H9 (cell line): ENCODE results near the gene TAGLN2. TPM values are rescaled to one million over a fixed set of nuclear protein-coding genes. Genes with fewer than 3 reads are reported as not detected.

Source experiments
- DNase-seq: peaks from one replicate; pipeline ENCODE4 v3.0.0-alpha.2; 2017
- H2AFZ ChIP-seq: one replicate; pipeline ENCODE4 v1.6.1; 2013; ENCODE audit warnings: mild to moderate bottlenecking, low read length, control low read depth, moderate library complexity
- H2AK5ac ChIP-seq: 2 replicates; pipeline ENCODE4 v1.6.1; 2013; ENCODE audit warnings: low read length, control low read depth, mixed read lengths; ENCODE audit not compliant: insufficient read length
- H2BK120ac ChIP-seq: one replicate; pipeline ENCODE4 v1.6.1; 2013; ENCODE audit warnings: low read depth, mild to moderate bottlenecking, low read length, control low read depth, inconsistent platforms; ENCODE audit not compliant: poor library complexity, severe bottlenecking
- H2BK12ac ChIP-seq: 2 replicates; pipeline ENCODE4 v1.6.1; 2013; ENCODE audit warnings: low read length, control low read depth, mixed read lengths, low read depth; ENCODE audit not compliant: insufficient read length
- H2BK15ac ChIP-seq: 2 replicates; pipeline ENCODE4 v1.6.1; 2013; ENCODE audit warnings: low read depth, low read length, control low read depth
- H2BK20ac ChIP-seq: one replicate; pipeline ENCODE4 v1.6.1; 2013; ENCODE audit warnings: low read depth, mild to moderate bottlenecking, low read length, control low read depth, inconsistent platforms; ENCODE audit not compliant: poor library complexity, severe bottlenecking
- H2BK5ac ChIP-seq: 2 replicates; pipeline ENCODE4 v1.6.1; 2013; ENCODE audit warnings: low read length, control low read depth, mixed read lengths; ENCODE audit not compliant: insufficient read length
- H3K14ac ChIP-seq: 2 replicates; pipeline ENCODE4 v1.6.1; 2013; ENCODE audit warnings: low read length, control low read depth; ENCODE audit not compliant: insufficient read depth
- H3K18ac ChIP-seq: 2 replicates; pipeline ENCODE4 v1.6.1; 2013; ENCODE audit warnings: low read depth, mild to moderate bottlenecking, mixed read lengths, low read length, control low read depth; ENCODE audit not compliant: insufficient read length
- H3K23ac ChIP-seq: 2 replicates; pipeline ENCODE4 v1.6.1; 2013; ENCODE audit warnings: low read length, control low read depth, mixed read lengths, low read depth; ENCODE audit not compliant: insufficient read length
- H3K23me2 ChIP-seq: 2 replicates; pipeline ENCODE4 v1.6.1; 2013; ENCODE audit warnings: low read depth, mild to moderate bottlenecking, mixed read lengths, low read length, control low read depth; ENCODE audit not compliant: insufficient read length, poor library complexity, severe bottlenecking
- H3K27ac ChIP-seq: 2 replicates; pipeline ENCODE4 v1.5.1; 2013; ENCODE audit warnings: low read length, control low read depth, mixed read lengths, low read depth; ENCODE audit not compliant: insufficient read length
- H3K27me3 ChIP-seq: 2 replicates; pipeline ENCODE4 v1.6.1; 2013; ENCODE audit warnings: low read length, control low read depth, inconsistent platforms; ENCODE audit not compliant: insufficient read depth
- H3K4ac ChIP-seq: 2 replicates; pipeline ENCODE4 v1.6.1; 2013; ENCODE audit warnings: low read depth, mild to moderate bottlenecking, control low read depth, inconsistent platforms, low read length, moderate library complexity
- H3K4me1 ChIP-seq: 2 replicates; pipeline ENCODE4 v1.6.1; 2013; ENCODE audit warnings: low read length, control low read depth, inconsistent platforms; ENCODE audit not compliant: insufficient read depth
- H3K4me2 ChIP-seq: 2 replicates; pipeline ENCODE4 v1.6.1; 2013; ENCODE audit warnings: low read length, control low read depth, mixed read lengths; ENCODE audit not compliant: insufficient read length, insufficient read depth
- H3K56ac ChIP-seq: 2 replicates; pipeline ENCODE4 v1.6.1; 2013; ENCODE audit warnings: low read depth, mild to moderate bottlenecking, mixed read lengths, low read length, control low read depth; ENCODE audit not compliant: insufficient read length
- H3K79me1 ChIP-seq: 2 replicates; pipeline ENCODE4 v1.6.1; 2013; ENCODE audit warnings: low read depth, mild to moderate bottlenecking, moderate library complexity, low read length, control low read depth, inconsistent platforms; ENCODE audit not compliant: insufficient read depth, poor library complexity, severe bottlenecking
- H3K79me2 ChIP-seq: 2 replicates; pipeline ENCODE4 v1.6.1; 2013; ENCODE audit warnings: low read length, control low read depth, inconsistent platforms; ENCODE audit not compliant: insufficient read depth
- H3K9ac ChIP-seq: 2 replicates; pipeline ENCODE4 v1.6.1; 2013; ENCODE audit warnings: low read length, control low read depth, mixed read lengths; ENCODE audit not compliant: insufficient read length; ENCODE audit errors: extremely low read depth
- H3K9me3 ChIP-seq: one replicate; pipeline ENCODE4 v1.6.1; 2013; ENCODE audit warnings: low read depth, low read length, inconsistent platforms; ENCODE audit not compliant: control insufficient read depth
- H3T11ph ChIP-seq: one replicate; pipeline ENCODE4 v1.6.1; 2013; ENCODE audit warnings: mild to moderate bottlenecking, low read length, control low read depth, inconsistent platforms
- H4K20me1 ChIP-seq: one replicate; pipeline ENCODE4 v1.6.1; 2013; ENCODE audit not compliant: control insufficient read depth, insufficient read length, insufficient read depth
- H4K5ac ChIP-seq: 2 replicates; pipeline ENCODE4 v1.6.1; 2013; ENCODE audit warnings: low read depth, mild to moderate bottlenecking, mixed read lengths, low read length, control low read depth; ENCODE audit not compliant: insufficient read length
- H4K8ac ChIP-seq: replicated peaks from 2 replicates; pipeline ENCODE4 v1.6.1; 2013; ENCODE audit warnings: low read length, control low read depth, mixed read lengths, low read depth; ENCODE audit not compliant: insufficient read length
- H4K91ac ChIP-seq: 2 replicates; pipeline ENCODE4 v1.6.1; 2013; ENCODE audit warnings: low read depth, mild to moderate bottlenecking, moderate library complexity, mixed read lengths, low read length, control low read depth; ENCODE audit not compliant: insufficient read length
- H3K27ac Mint-ChIP-seq, 3 experiments: 2 replicates in 2 of 3; 3 replicates in 1 of 3; pipeline ENCODE4 v1.8.0; 2020 to 2021; ENCODE audit warnings: mixed read lengths in 3 of 3, mild to moderate bottlenecking in 1 of 3, moderate library complexity in 1 of 3
- H3K27me3 Mint-ChIP-seq: 2 replicates; pipeline ENCODE4 v1.8.0; 2021; ENCODE audit warnings: low read depth, mild to moderate bottlenecking, moderate library complexity, mixed read lengths
- H3K36me3 Mint-ChIP-seq, 3 experiments: 2 replicates in 2 of 3; 3 replicates in 1 of 3; pipeline ENCODE4 v1.8.0; 2020 to 2021; ENCODE audit warnings: low read depth in 3 of 3, mixed read lengths in 3 of 3; ENCODE audit not compliant: insufficient read depth in 1 of 3
- H3K4me1 Mint-ChIP-seq, 2 experiments: 2 replicates each; pipeline ENCODE4 v1.8.0; 2020; ENCODE audit warnings: mixed read lengths in 2 of 2
- H3K4me3 Mint-ChIP-seq, 2 experiments: 2 replicates in 1 of 2; 3 replicates in 1 of 2; pipeline ENCODE4 v1.8.0; 2020 to 2021; ENCODE audit warnings: mild to moderate bottlenecking in 2 of 2, mixed read lengths in 2 of 2, moderate library complexity in 1 of 2
- H3K9me3 Mint-ChIP-seq, 2 experiments: 2 replicates in 1 of 2; 3 replicates in 1 of 2; pipeline ENCODE4 v1.8.0; 2020; ENCODE audit warnings: mild to moderate bottlenecking in 2 of 2, mixed read lengths in 2 of 2, moderate library complexity in 1 of 2
- CTCF ChIP-seq: fragments of 200-600 bp; sonication (generic); conservative IDR thresholded peaks from 3 replicates; pipeline ENCODE4 v1.8.0; 2021; ENCODE audit warnings: antibody characterized with exemption, mild to moderate bottlenecking
- WGBS: extraction: QIAGEN DNeasy Blood & Tissue Kit; methylation state at CpG from one replicate; pipeline ENCODE4 v1.1.7; 2013; ENCODE audit warnings: missing lambda C conversion rate, low lambda C conversion rate, mixed read lengths; ENCODE audit not compliant: insufficient read length; ENCODE audit errors: extremely low coverage; 5-methylcytosine and 5-hydroxymethylcytosine counted together
- total RNA-seq: library from RNA; stranded (reverse); gene quantifications from 2 replicates; pipeline ENCODE4 v1.2.1, GENCODE V29; 2021

TAGLN2 gene
- total RNA-seq, 1 experiment from 2014 or later = 76.7 TPM

- Histone ChIP-seq H3K23me2 (no peaks in the 10 kb centered on the region), H2BK5ac (no peak overlapping the region), H3K27ac (no peak overlapping the region), H2AK5ac (no peak overlapping the region), H4K5ac (no peak overlapping the region), H4K91ac (no peak overlapping the region), H2BK12ac (no peak overlapping the region), H4K20me1 (no peaks in the 10 kb centered on the region), H3K27me3 (no peaks in the 10 kb centered on the region), H2BK20ac (no peak overlapping the region), H3K23ac (no peak overlapping the region), H3K56ac (no peak overlapping the region), H3K18ac (no peak overlapping the region), H3K79me2 (no peaks in the 10 kb centered on the region), H2BK120ac (no peak overlapping the region), H2BK15ac (no peak overlapping the region), H4K8ac (no peak overlapping the region), H3K4me2 (no peak overlapping the region), H3T11ph (no peak overlapping the region), H3K14ac (no peak overlapping the region), H2AFZ (no peak overlapping the region), H3K9me3 (no peaks in the 10 kb centered on the region), H3K9ac (no peak overlapping the region), H3K4me1 (no peaks in the 10 kb centered on the region), H3K79me1 (no peaks in the 10 kb centered on the region), H3K4ac (no peak overlapping the region)
- no peak for DNase-seq
- Mint-ChIP-seq H3K27me3 (peaks cover 3% of the 10 kb centered on the region), H3K36me3 (no peaks in the 10 kb centered on the region), H3K27ac (no peak overlapping the region), H3K4me3 (no peak overlapping the region), H3K4me1 (no peaks in the 10 kb centered on the region), H3K9me3 (no peaks in the 10 kb centered on the region)
- TF ChIP-seq CTCF = no peak
- no CpG with 5 or more reads among the region's 4 CpGs for WGBS
Observed at GRCh38 chr1:159879977-159880376, 45.3 kb downstream of the TAGLN2 start.
